Sciatic nerve (tissue), 2 donors: ENCODE data around the gene PARPBP. TPM values are rescaled to one million over a fixed set of nuclear protein-coding genes. Genes with fewer than 3 reads are reported as not detected.
"Not testable (repeated sequence)": the region's sequence is repeated elsewhere in the genome, so short reads cannot be mapped to it uniquely, and the experiment has no call there.

Experiments
- ATAC-seq: fragments of 200-7000 bp; cut with Tn5 transposase; one replicate; pipeline ENCODE4 v1.9.1; 2020; ENCODE audit warnings: mild to moderate bottlenecking, moderate library complexity
- DNase-seq: peaks from one replicate; pipeline ENCODE4 v3.0.0-alpha.2; 2020; ENCODE audit warnings: low spot score
- intact Hi-C: fragments of 100-400 bp; cut with DNase I; formaldehyde crosslinking; loops from one replicate; pipeline ENCODE4 v1.14.2; 2022
- total RNA-seq: library from RNA; stranded (reverse); fragmentation: NEBNext Ultra II Directional; extraction: Animal tissue kit (Norgen Biotek cat#: 25700); gene quantifications from one replicate; pipeline ENCODE4 v1.2.1, GENCODE V29; 2021
- donor health status: DM: no; HTN: no; CAD: no.
- donor health status: DM: no; HTN: no; CAD: no.

The PARPBP gene
- total RNA-seq, 1 donor from 2014 or later = 1.6 TPM

- ATAC-seq, intact Hi-C loops: not testable (repeated sequence)
These were observed 22.9 kb downstream of the PARPBP start for GRCh38 chr12:102142866-102143373.

GRCh38 chr12:102144221-102144620, 24.2 kb downstream of the PARPBP start:
- DNase-seq (no peak), ATAC-seq (no peak)
- intact Hi-C loops = no loop called here

More at GRCh38 chr12:102142866-102143373, 22.9 kb downstream of the PARPBP start:
- not testable (repeated sequence) for DNase-seq

DNA sequence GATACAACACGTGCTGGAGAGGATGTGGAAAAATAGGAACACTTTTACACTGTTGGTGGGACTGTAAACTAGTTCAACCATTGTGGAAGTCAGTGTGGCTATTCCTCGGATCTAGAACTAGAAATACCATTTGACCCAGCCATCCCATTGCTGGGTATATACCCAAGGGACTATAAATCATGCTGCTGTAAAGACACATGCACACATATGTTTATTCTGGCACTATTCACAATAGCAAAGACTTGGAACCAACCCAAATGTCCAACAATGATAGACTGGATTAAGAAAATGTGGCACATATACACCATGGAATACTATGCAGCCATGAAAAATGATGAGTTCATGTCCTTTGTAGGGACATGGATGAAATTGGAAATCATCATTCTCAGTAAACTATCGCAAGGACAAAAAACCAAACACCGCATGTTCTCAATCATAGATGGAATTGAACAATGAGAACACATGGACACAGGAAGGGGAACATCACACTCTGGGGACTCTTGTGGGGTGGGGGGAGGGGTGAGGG, 27.1 kb downstream of the PARPBP start:
- intact Hi-C loops, DNase-seq, ATAC-seq: not testable (repeated sequence)

- ATAC-seq, DNase-seq, intact Hi-C loops: not testable (repeated sequence)
These were observed 35.2 kb downstream of the PARPBP start for GRCh38 chr12:102155206-102155605.

DNA sequence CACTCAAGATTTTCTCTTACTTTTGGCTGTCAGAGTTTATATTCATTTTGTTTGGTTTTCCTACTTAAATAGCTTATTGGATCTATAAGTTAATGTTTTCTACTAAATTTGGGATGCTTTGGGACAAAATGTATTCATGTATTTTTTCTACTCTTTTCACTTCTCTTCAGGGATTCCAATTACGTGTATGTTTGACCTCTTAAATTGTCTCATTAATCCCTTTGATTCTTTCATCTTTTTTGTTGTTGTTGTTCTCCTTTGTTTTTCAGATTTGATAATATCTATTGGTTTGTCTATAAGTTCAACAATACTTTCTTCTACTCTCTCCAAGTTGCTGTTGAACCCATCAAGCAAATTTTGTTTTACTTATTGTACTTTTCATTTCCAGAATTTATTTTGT, 43.4 kb downstream of the PARPBP start:
- no peak for ATAC-seq
- intact Hi-C loops = no loop called here
- DNase-seq = no peak

- DNase-seq = no peak
- intact Hi-C loops = no loop called here
- ATAC-seq = no peak
These were observed 48.0 kb downstream of the PARPBP start for GRCh38 chr12:102167821-102168604.

- ATAC-seq = no peak
- no peak for DNase-seq
- intact Hi-C loops = no loop called here
These were observed 50.1 kb downstream of the PARPBP start for GRCh38 chr12:102169922-102170621.

GRCh38 chr12:102171951-102172350, 52.0 kb downstream of the PARPBP start:
- no peak for ATAC-seq
- DNase-seq = no peak
- intact Hi-C loops = no loop called here

DNA sequence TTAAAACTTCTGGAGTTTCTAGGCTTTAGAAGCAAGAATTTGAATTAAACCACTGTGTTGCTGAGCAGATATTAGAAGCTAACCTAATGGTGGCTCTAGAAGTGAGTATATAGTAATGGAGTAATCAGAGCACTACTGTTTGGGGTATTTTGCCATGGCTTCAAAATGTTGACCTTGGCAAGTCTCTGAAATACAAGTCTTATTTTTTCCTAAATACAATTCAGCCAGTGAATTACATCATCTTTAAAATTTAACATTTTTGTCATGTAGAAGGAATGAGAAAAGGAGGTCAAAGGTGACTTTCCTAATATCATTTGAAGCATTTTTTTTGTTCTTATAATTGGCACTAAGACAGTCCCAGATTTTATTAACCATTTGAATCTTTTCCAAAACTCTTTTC, 52.5 kb downstream of the PARPBP start:
- no peak for DNase-seq
- intact Hi-C loops = no loop called here
- peak; percentile 76 for ATAC-seq

- DNase-seq (no peak), ATAC-seq (no peak)
- intact Hi-C loops = no loop called here
These were observed 54.1 kb downstream of the PARPBP start for GRCh38 chr12:102174117-102174516.

- intact Hi-C loops = no loop called here
- ATAC-seq = no peak
- DNase-seq = no peak
These were observed 54.8 kb downstream of the PARPBP start for GRCh38 chr12:102174761-102175160.

GRCh38 chr12:102182635-102183034, 62.7 kb downstream of the PARPBP start:
- no peak for DNase-seq
- ATAC-seq = no peak
- intact Hi-C loops = no loop called here

- intact Hi-C loops = no loop called here
- ATAC-seq (no peak), DNase-seq (no peak)
These were observed 75.8 kb downstream of the PARPBP start for GRCh38 chr12:102195826-102196225.

- DNase-seq = no peak
- ATAC-seq = no peak
- intact Hi-C loops = no loop called here
These were observed 77.8 kb downstream of the PARPBP start, which contains the start of gene PMCH for GRCh38 chr12:102197789-102198188. TSS of gene PMCH (minus strand) at chr12:102197833. CDS start at chr12:102197770, 63 bp downstream.

DNA sequence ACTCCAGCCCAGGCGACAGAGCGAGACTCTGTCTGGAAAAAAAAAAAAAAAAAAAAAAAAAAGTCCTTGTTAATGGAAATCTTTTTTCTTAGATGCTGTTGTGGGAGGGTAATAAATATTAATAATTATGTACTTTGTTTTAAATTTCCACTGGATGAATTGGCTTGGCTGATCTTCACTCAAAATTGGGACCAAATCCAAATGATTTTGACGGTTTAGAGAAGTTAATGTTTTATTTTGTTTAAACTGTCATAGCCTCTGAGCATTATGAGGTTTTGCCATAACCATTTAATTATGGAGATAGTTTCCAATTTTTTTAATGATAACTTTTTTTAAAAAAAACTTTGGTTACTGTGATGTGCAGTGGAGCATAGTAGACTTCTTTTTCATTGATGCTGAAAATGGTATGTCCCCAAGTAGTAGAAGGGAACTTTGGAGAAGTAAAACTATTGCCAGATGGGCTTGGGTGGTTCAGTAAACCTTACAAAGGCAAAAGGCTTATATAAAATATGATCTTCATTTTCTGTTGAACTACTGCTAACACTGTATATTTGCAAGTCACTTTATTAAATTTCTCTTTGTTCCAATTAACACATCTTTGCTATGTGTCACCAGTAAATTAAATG, 81.6 kb downstream of the PARPBP start:
- no peak for DNase-seq
- intact Hi-C loops = no loop called here
- ATAC-seq = no peak

DNA sequence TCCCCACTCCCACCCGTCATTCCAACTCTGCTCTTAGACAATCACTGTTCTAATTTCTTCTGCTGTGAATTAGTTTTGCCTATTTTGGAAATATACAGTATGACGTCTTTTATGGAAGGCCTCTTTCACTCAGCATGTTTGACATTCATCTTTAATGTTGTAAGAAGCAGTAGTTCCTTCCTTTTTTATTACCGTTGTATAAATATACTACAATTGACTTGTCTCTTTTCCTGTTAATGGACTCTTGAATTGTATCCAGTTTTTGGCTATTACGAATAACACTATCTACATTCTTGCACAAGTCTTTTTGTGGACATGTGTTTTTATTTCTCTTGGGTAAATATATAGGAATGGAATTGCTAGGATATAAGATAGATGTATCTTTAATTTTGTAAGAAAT, 82.6 kb downstream of the PARPBP start:
- intact Hi-C loops = no loop called here

DNA sequence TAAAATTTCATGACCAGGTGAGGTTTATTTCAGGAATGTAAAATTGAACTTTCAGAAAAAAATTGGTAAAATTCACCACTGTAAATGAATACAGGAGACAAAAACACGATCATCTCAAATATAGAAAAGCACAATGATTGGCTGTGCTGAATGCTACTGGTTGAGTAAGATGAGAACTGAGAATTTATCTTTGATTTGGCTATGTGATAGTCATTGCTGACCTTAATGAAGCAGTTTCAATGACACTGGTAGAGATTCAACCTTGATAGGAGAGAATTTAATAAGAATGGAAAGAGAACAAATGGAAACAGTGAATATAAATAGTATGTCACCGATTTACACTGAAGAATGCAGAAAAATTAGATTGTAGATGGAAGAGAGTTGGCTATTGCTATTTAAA, 84.0 kb downstream of the PARPBP start:
- no peak for DNase-seq
- intact Hi-C loops = no loop called here

More for the DNA sequence above, 82.6 kb downstream of the PARPBP start:
- ATAC-seq = no peak
- DNase-seq = no peak

DNA sequence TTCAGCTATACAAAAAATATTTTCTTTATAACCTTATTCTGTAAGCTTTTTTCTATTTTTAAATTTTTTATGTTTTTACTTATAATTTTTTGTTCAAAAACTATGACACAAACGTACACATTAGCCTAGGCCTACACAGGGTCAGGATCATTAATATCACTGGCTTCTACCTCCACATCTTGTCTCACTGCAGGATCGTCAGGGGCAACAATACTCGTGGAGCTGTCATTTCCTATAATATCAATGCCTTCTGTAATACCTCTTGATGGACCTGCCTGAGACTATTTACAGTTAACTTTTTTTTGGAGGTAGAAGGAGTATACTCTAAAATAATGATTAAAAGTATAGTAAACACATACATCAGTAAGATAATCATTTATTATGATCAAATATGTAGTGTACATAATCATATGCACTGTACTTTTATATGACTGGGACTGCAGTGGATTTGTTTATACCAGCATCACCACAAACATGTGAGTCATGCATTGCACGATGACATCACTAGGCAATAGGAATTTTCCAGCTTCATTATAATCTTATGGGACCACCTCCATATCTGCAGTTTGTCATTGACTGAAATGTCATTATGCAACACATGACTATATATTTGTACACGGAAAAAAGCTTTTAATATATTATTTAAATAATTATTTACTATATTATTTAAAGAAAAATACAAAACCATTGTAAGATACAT, 96.2 kb downstream of the PARPBP start:
- intact Hi-C loops = no loop called here
- ATAC-seq (no peak), DNase-seq (no peak)

More for the DNA sequence above, 84.0 kb downstream of the PARPBP start:
- ATAC-seq = no peak

DNA sequence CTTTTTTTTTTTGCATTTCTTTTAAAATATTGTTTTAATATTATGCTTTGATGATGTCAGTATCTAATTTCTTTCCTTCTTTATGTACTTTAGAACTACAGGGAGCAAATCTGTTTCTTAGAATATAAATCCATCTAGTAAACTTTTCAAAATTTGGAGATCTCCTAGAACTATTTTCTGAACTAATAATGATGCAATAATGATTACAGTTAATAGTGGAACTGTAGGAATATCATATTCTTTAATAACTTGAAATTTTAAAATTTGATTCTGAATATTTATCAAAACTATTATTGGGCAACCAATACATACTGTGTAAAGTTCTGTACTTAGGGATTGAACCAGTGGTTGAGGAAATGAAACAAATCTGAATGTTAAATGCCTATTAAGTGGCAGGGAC, 100.8 kb downstream of the PARPBP start:
- DNase-seq (no peak), ATAC-seq (no peak)
- intact Hi-C loops = no loop called here
